ENCODE results near the gene TBC1D16.

Gene TBC1D16

GRCh38 chr17:79928502-79929256 is 107.0 kb downstream of the TBC1D16 start:
- DNase-seq (ENCODE audit: low read depth, low spot score), result no peak

DNA sequence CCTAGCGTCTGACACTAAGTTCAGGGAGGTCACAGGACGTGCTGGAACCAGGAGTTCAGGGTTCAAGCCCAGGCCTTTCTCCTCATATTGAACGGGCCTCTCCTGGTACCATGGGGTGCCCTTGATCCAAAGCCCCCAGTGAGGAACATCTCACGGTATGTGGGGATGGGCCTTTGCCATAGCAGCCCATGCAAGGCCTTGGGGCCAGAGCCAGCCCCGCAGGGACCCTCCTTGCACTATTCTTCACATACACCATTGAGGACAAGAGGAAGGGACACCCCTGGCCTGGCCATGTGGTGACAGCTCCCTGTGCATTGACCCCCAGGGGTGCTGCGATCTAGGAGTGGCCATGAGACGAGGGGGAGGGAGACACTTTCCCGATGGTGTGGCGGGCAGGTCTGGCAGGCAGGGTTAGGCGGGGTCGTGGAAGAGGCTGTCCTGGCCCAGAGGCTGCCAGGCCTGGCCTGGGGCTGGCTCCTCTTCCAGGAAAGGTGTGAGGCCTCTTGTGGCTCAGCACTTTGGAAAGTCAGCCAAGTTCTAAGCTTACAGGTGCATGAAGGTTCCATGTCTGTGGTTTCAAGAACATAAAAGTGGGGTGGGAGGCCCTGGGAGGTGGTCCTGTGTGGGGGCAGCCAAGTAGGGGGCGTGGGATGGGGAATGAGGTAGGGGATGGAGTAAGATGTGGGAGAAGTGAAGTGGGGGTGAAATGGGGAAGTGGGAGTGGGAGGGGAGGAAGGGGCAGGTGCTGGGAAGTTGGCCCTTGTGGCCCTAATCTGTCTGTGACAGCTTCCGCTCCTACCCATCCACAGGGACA is 107.8 kb downstream of the TBC1D16 start:
- DNase-seq (ENCODE audit: low read depth, low spot score), result no peak

DNA sequence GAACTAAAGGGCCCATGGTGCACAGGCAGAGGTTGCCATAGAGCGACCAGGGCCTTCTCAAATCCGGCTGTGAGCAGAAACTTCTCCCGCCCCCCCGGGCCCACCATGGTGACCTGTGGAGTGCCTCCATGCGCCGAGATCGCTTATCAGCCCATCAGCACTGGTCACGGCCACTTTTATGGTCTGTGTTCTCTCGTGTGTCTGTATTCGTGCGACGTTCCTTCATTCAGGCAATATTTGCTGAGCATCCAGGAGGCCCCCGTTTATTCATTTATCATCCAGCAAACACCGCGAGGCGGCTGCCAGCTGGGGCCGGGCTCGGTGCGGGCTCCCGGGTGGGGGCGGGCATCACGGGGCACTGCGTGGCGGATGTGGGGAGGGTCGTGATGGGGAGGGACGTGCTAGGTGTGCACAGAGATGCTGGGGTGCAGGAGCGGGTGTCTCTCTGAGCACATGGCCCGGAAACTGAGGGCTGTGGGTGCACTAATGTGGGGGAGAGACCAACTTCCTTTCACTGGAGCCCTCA is 108.5 kb downstream of the TBC1D16 start:
- no peak for DNase-seq (ENCODE audit: low read depth, low spot score)

GRCh38 chr17:79926605-79927135 is 109.0 kb downstream of the TBC1D16 start:
- DNase-seq (ENCODE audit: low read depth, low spot score), result no peak

DNA sequence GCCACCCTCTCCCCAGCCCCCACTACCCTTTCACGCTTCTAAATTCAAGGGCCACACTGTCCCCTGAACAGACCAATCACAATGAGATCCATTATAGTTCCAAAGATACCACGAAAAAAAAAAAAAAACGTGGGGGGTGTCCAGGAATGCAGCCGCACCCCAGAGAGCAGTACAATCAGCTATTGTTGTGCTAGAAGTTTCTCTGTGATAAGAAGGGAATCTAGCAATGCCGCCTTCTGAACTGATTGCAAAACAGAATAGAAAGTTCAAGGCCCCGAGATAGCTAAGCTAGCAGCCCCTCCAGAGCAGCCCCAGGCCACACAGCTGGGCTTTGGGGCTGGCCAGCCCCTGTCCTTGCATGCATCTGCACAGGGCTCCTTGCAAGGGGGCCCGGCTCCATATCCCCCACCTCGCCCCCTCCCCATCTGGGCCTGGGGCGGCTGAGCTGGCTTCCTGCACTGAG is 109.5 kb downstream of the TBC1D16 start:
- DNase-seq (ENCODE audit: low read depth, low spot score), result no peak

DNA sequence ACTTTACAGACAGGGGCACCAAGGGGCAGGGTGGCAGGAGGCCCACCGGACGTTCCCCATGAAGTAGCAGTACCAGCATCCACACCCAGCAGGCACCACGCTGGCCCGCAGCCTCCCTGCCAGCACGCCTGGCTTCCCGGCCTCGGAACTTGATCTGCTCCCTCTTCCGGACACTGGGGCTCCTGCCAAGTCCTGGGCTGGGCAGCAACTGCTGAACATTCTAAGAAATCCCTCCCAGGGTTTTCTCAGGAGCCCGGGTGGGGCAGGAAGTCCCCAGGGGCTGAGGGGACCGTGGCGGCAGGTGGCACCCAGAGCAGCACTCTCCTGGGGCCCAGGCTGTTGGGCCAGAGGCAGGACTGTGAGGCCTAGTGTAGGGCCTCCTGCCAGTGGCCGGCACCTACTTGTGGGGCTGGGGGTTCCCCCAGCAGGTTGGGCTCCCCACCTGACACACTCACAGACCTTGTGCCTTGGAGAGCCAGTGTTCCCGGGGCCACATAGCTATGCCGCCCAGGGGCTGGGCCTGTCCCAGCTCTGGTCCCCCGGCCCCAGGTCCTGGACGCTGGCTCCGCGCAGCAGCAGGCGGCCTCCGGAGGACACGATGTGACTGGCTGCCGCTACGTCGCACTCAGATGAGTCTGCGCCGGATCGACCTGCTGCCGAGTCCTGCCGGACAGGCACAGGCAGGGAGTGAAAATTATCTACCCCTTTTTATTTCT is 110.3 kb downstream of the TBC1D16 start:
- DNase-seq (ENCODE audit: low read depth, low spot score), result no peak

GRCh38 chr17:79924639-79924976 is 111.1 kb downstream of the TBC1D16 start:
- no peak for DNase-seq (ENCODE audit: low read depth, low spot score)

DNA sequence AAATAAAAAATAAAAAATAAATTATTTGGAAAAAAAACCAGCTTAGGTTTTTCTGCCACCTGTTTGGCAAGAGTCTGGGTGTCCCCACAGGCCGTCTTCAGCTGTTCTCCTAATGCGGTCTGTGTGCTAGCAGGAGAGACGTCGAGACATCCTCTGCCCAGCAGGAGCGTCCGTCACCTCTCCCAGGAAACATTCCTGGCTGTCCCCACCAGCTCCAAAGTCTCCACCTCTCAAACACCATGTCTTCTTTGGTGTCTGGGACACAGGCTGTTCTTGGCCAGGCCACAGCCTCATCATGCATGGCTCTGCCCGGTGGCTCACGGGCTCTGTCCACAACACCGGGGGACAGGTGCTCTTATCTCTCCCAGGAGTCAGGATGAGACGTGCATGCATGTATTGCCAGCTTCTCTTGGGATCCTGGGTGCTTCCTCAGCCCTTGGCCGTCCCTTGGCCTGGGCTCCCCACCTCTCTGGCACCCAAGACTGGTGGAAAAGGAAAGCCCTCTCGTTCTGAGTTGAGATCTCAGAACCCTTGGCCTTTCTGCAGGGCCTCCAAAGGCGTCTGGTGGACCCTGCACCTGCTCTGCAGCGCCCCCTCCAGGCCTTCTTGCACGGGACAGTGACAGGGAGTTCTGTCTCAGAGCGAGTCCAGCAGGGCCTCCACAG is 111.6 kb downstream of the TBC1D16 start:
- DNase-seq (ENCODE audit: low read depth, low spot score), result no peak

GRCh38 chr17:79922798-79923197 is 112.9 kb downstream of the TBC1D16 start:
- DNase-seq (ENCODE audit: low read depth, low spot score), result no peak

- DNase-seq (ENCODE audit: low read depth, low spot score), result no peak
These were observed 113.5 kb downstream of the TBC1D16 start for GRCh38 chr17:79922116-79922601.

DNA sequence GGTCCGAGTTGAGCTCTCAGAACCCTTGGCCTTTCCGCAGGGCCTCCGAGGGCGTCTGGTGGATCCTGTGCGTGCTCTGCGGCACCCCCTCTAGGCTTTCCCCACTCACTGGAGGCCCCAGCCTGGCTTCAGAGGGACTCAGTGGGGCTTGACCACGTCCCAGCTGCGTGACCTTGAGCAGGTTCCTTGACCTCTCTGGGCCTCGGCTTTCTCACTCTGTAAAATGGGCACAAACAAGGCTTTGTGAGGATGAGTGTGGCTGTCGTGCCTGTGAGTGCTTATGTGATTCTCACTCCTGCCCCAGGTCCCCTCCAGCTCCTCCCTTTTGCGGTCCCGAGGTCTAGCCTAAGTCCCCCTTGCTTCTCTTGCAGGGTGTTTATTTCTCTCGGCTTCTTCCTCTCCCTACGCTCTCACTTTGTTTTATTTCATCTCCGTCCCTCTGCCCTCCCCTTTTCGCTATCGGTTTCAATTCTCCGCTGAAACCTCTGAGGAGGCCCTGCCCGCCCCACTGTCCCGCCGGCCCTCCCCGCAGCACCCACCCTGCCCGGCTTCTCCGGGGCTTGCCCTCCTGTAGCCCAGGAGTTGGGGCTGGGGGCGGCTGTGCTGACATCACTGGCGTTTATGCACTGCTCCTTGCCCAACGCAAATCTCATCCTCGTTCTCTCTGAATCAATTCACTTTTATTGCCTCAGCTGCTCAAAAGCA is 114.1 kb downstream of the TBC1D16 start:
- DNase-seq (ENCODE audit: low read depth, low spot score), result no peak

- no peak for DNase-seq (ENCODE audit: low read depth, low spot score)
These were observed 114.8 kb downstream of the TBC1D16 start for GRCh38 chr17:79920751-79921410.

GRCh38 chr17:79919862-79920720 is 115.6 kb downstream of the TBC1D16 start:
- no peak for DNase-seq (ENCODE audit: low read depth, low spot score)

- DNase-seq (ENCODE audit: low read depth, low spot score), result no peak
These were observed 116.5 kb downstream of the TBC1D16 start for GRCh38 chr17:79919164-79919585.

GRCh38 chr17:79918581-79919163 is 117.0 kb downstream of the TBC1D16 start:
- no peak for DNase-seq (ENCODE audit: low read depth, low spot score)

- DNase-seq (ENCODE audit: low read depth, low spot score), result no peak
These were observed 117.7 kb downstream of the TBC1D16 start for GRCh38 chr17:79917902-79918484.

DNA sequence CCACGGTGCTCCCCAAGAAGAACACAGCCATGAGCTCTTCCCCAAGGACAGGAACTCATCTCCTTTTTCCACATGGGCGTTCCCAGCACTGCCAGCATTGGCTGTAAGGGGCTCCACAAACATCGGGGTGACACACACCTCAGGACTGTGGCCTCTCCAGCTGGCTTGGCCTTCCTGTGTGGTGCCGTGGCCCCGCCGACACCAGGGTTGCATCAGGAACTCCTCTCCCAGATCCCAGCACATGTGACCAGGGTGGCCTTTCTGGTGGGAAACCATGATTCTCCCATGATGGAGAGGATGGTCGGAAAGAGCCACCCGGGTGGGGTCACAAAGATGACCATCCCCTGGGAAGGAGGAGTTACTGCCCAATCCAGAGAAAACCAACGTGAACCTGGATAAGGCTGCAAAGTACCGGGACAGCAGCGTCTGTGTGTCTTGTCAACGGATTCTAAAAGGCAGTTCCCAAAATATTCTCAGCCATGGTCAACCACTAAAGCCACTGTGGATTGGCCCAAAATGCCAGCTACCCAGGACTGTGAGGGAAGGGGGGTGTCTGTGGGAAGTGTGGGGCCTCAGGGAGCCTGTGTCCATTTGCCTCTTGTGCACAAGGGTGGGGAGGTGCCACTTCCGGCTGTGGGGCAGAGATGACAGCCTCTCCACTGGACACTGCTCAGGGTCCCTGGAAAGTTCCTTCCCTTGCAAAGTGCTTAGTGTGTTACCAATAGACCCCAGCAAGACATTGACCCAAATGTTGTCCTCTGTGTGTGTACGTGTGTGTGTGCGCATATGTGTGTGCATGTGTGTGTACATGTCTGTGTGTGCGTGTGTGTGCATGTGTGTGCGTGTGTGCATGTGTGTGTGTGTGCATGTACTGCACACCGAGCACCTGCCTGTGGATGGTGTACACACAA is 118.4 kb downstream of the TBC1D16 start:
- DNase-seq (ENCODE audit: low read depth, low spot score), result no peak
